H9 (cell line): ENCODE measurements around the gene EXOC3L4. TPM values are rescaled to one million over a fixed set of nuclear protein-coding genes. Genes with fewer than 3 reads are reported as not detected.

Experiments used
- DNase-seq: peaks from one replicate; pipeline ENCODE4 v3.0.0-alpha.2; 2017
- H2AFZ ChIP-seq: one replicate; pipeline ENCODE4 v1.6.1; 2013; ENCODE audit warnings: mild to moderate bottlenecking, low read length, control low read depth, moderate library complexity
- H2AK5ac ChIP-seq: 2 replicates; pipeline ENCODE4 v1.6.1; 2013; ENCODE audit warnings: low read length, control low read depth, mixed read lengths; ENCODE audit not compliant: insufficient read length
- H2BK120ac ChIP-seq: one replicate; pipeline ENCODE4 v1.6.1; 2013; ENCODE audit warnings: low read depth, mild to moderate bottlenecking, low read length, control low read depth, inconsistent platforms; ENCODE audit not compliant: poor library complexity, severe bottlenecking
- H2BK12ac ChIP-seq: 2 replicates; pipeline ENCODE4 v1.6.1; 2013; ENCODE audit warnings: low read length, control low read depth, mixed read lengths, low read depth; ENCODE audit not compliant: insufficient read length
- H2BK15ac ChIP-seq: 2 replicates; pipeline ENCODE4 v1.6.1; 2013; ENCODE audit warnings: low read depth, low read length, control low read depth
- H2BK20ac ChIP-seq: one replicate; pipeline ENCODE4 v1.6.1; 2013; ENCODE audit warnings: low read depth, mild to moderate bottlenecking, low read length, control low read depth, inconsistent platforms; ENCODE audit not compliant: poor library complexity, severe bottlenecking
- H2BK5ac ChIP-seq: 2 replicates; pipeline ENCODE4 v1.6.1; 2013; ENCODE audit warnings: low read length, control low read depth, mixed read lengths; ENCODE audit not compliant: insufficient read length
- H3K14ac ChIP-seq: 2 replicates; pipeline ENCODE4 v1.6.1; 2013; ENCODE audit warnings: low read length, control low read depth; ENCODE audit not compliant: insufficient read depth
- H3K18ac ChIP-seq: 2 replicates; pipeline ENCODE4 v1.6.1; 2013; ENCODE audit warnings: low read depth, mild to moderate bottlenecking, mixed read lengths, low read length, control low read depth; ENCODE audit not compliant: insufficient read length
- H3K23ac ChIP-seq: 2 replicates; pipeline ENCODE4 v1.6.1; 2013; ENCODE audit warnings: low read length, control low read depth, mixed read lengths, low read depth; ENCODE audit not compliant: insufficient read length
- H3K23me2 ChIP-seq: 2 replicates; pipeline ENCODE4 v1.6.1; 2013; ENCODE audit warnings: low read depth, mild to moderate bottlenecking, mixed read lengths, low read length, control low read depth; ENCODE audit not compliant: insufficient read length, poor library complexity, severe bottlenecking
- H3K27ac ChIP-seq: 2 replicates; pipeline ENCODE4 v1.5.1; 2013; ENCODE audit warnings: low read length, control low read depth, mixed read lengths, low read depth; ENCODE audit not compliant: insufficient read length
- H3K27me3 ChIP-seq: 2 replicates; pipeline ENCODE4 v1.6.1; 2013; ENCODE audit warnings: low read length, control low read depth, inconsistent platforms; ENCODE audit not compliant: insufficient read depth
- H3K4ac ChIP-seq: 2 replicates; pipeline ENCODE4 v1.6.1; 2013; ENCODE audit warnings: low read depth, mild to moderate bottlenecking, control low read depth, inconsistent platforms, low read length, moderate library complexity
- H3K4me1 ChIP-seq: 2 replicates; pipeline ENCODE4 v1.6.1; 2013; ENCODE audit warnings: low read length, control low read depth, inconsistent platforms; ENCODE audit not compliant: insufficient read depth
- H3K4me2 ChIP-seq: 2 replicates; pipeline ENCODE4 v1.6.1; 2013; ENCODE audit warnings: low read length, control low read depth, mixed read lengths; ENCODE audit not compliant: insufficient read length, insufficient read depth
- H3K56ac ChIP-seq: 2 replicates; pipeline ENCODE4 v1.6.1; 2013; ENCODE audit warnings: low read depth, mild to moderate bottlenecking, mixed read lengths, low read length, control low read depth; ENCODE audit not compliant: insufficient read length
- H3K79me1 ChIP-seq: 2 replicates; pipeline ENCODE4 v1.6.1; 2013; ENCODE audit warnings: low read depth, mild to moderate bottlenecking, moderate library complexity, low read length, control low read depth, inconsistent platforms; ENCODE audit not compliant: insufficient read depth, poor library complexity, severe bottlenecking
- H3K79me2 ChIP-seq: 2 replicates; pipeline ENCODE4 v1.6.1; 2013; ENCODE audit warnings: low read length, control low read depth, inconsistent platforms; ENCODE audit not compliant: insufficient read depth
- H3K9ac ChIP-seq: 2 replicates; pipeline ENCODE4 v1.6.1; 2013; ENCODE audit warnings: low read length, control low read depth, mixed read lengths; ENCODE audit not compliant: insufficient read length; ENCODE audit errors: extremely low read depth
- H3K9me3 ChIP-seq: one replicate; pipeline ENCODE4 v1.6.1; 2013; ENCODE audit warnings: low read depth, low read length, inconsistent platforms; ENCODE audit not compliant: control insufficient read depth
- H3T11ph ChIP-seq: one replicate; pipeline ENCODE4 v1.6.1; 2013; ENCODE audit warnings: mild to moderate bottlenecking, low read length, control low read depth, inconsistent platforms
- H4K20me1 ChIP-seq: one replicate; pipeline ENCODE4 v1.6.1; 2013; ENCODE audit not compliant: control insufficient read depth, insufficient read length, insufficient read depth
- H4K5ac ChIP-seq: 2 replicates; pipeline ENCODE4 v1.6.1; 2013; ENCODE audit warnings: low read depth, mild to moderate bottlenecking, mixed read lengths, low read length, control low read depth; ENCODE audit not compliant: insufficient read length
- H4K8ac ChIP-seq: replicated peaks from 2 replicates; pipeline ENCODE4 v1.6.1; 2013; ENCODE audit warnings: low read length, control low read depth, mixed read lengths, low read depth; ENCODE audit not compliant: insufficient read length
- H4K91ac ChIP-seq: 2 replicates; pipeline ENCODE4 v1.6.1; 2013; ENCODE audit warnings: low read depth, mild to moderate bottlenecking, moderate library complexity, mixed read lengths, low read length, control low read depth; ENCODE audit not compliant: insufficient read length
- H3K27ac Mint-ChIP-seq, 3 experiments: 2 replicates in 2 of 3; 3 replicates in 1 of 3; pipeline ENCODE4 v1.8.0; 2020 to 2021; ENCODE audit warnings: mixed read lengths in 3 of 3, mild to moderate bottlenecking in 1 of 3, moderate library complexity in 1 of 3
- H3K27me3 Mint-ChIP-seq: 2 replicates; pipeline ENCODE4 v1.8.0; 2021; ENCODE audit warnings: low read depth, mild to moderate bottlenecking, moderate library complexity, mixed read lengths
- H3K36me3 Mint-ChIP-seq, 3 experiments: 2 replicates in 2 of 3; 3 replicates in 1 of 3; pipeline ENCODE4 v1.8.0; 2020 to 2021; ENCODE audit warnings: low read depth in 3 of 3, mixed read lengths in 3 of 3; ENCODE audit not compliant: insufficient read depth in 1 of 3
- H3K4me1 Mint-ChIP-seq, 2 experiments: 2 replicates each; pipeline ENCODE4 v1.8.0; 2020; ENCODE audit warnings: mixed read lengths in 2 of 2
- H3K4me3 Mint-ChIP-seq, 2 experiments: 2 replicates in 1 of 2; 3 replicates in 1 of 2; pipeline ENCODE4 v1.8.0; 2020 to 2021; ENCODE audit warnings: mild to moderate bottlenecking in 2 of 2, mixed read lengths in 2 of 2, moderate library complexity in 1 of 2
- H3K9me3 Mint-ChIP-seq, 2 experiments: 2 replicates in 1 of 2; 3 replicates in 1 of 2; pipeline ENCODE4 v1.8.0; 2020; ENCODE audit warnings: mild to moderate bottlenecking in 2 of 2, mixed read lengths in 2 of 2, moderate library complexity in 1 of 2
- WGBS: extraction: QIAGEN DNeasy Blood & Tissue Kit; methylation state at CpG from one replicate; pipeline ENCODE4 v1.1.7; 2013; ENCODE audit warnings: missing lambda C conversion rate, low lambda C conversion rate, mixed read lengths; ENCODE audit not compliant: insufficient read length; ENCODE audit errors: extremely low coverage; 5-methylcytosine and 5-hydroxymethylcytosine counted together
- total RNA-seq: library from RNA; stranded (reverse); gene quantifications from 2 replicates; pipeline ENCODE4 v1.2.1, GENCODE V29; 2021
- TF ChIP-seq, protein P1 (sequence below): fragments of 200-600 bp; sonication (generic); conservative IDR thresholded peaks from 3 replicates; pipeline ENCODE4 v1.8.0; 2021; ENCODE audit warnings: antibody characterized with exemption, mild to moderate bottlenecking

The EXOC3L4 gene
- total RNA-seq, 1 experiment from 2014 or later: 0.42 TPM

DNA sequence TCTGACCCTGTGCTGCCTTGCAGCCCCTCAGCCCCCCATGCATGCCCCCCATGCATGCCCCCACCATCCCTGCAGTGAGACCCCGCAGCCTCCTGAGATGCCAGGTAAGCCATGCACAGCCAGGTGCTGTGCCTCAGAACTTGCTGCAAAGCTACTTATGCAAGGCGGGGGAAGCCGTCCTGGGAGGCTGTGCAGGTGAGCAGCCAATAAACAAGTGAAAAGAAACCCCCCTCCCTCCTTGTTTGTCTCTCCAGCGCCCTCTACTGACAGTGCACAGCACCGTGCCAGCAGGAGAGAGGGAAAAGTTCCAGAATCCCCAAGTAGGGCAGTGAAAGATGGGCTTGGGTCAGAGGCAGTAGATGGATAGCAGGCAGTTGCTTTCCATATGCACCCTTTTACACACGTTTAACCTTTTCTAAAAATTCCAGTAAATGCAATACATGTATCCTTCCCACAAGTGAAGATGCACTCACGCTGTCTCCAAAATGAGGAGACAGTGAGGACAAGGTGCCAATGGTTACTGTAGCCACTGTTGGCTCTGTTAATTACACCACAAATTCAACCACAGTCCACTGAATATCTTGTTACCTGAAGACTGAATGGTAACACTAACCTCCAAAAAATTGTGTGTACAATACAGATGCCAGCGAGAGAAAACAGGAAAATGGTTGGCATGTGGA lies 46.7 kb downstream of the EXOC3L4 start:
- Histone ChIP-seq H3K79me1 (no peaks in the 10 kb centered on the region), H2BK20ac (no peak overlapping the region), H3K27ac (no peak overlapping the region), H3K9ac (no peak overlapping the region), H3K23ac (no peak overlapping the region), H4K20me1 (no peaks in the 10 kb centered on the region), H2AFZ (no peak overlapping the region), H2BK12ac (no peak overlapping the region), H2BK5ac (no peak overlapping the region), H4K91ac (no peak overlapping the region), H3K56ac (no peak overlapping the region), H3K27me3 (no peaks in the 10 kb centered on the region), H3K18ac (no peak overlapping the region), H2AK5ac (no peak overlapping the region), H3K4me1 (no peaks in the 10 kb centered on the region; the same call in 1 of the 2 replicates), H3K14ac (no peak overlapping the region), H3T11ph (no peak overlapping the region), H3K4me2 (no peak overlapping the region), H4K5ac (no peak overlapping the region), H4K8ac (no peak overlapping the region), H2BK120ac (no peak overlapping the region), H3K9me3 (no peaks in the 10 kb centered on the region), H3K79me2 (no peaks in the 10 kb centered on the region), H2BK15ac (no peak overlapping the region), H3K23me2 (peaks cover 8% of the 10 kb centered on the region), H3K4ac (no peak overlapping the region)
- peak overlapping the region in 1 of 3 experiments; percentile 44; a peak in 1 of 7 replicates for H3K27ac Mint-ChIP-seq
- peak; percentile 86 for DNase-seq
- TF ChIP-seq, protein P1, sequence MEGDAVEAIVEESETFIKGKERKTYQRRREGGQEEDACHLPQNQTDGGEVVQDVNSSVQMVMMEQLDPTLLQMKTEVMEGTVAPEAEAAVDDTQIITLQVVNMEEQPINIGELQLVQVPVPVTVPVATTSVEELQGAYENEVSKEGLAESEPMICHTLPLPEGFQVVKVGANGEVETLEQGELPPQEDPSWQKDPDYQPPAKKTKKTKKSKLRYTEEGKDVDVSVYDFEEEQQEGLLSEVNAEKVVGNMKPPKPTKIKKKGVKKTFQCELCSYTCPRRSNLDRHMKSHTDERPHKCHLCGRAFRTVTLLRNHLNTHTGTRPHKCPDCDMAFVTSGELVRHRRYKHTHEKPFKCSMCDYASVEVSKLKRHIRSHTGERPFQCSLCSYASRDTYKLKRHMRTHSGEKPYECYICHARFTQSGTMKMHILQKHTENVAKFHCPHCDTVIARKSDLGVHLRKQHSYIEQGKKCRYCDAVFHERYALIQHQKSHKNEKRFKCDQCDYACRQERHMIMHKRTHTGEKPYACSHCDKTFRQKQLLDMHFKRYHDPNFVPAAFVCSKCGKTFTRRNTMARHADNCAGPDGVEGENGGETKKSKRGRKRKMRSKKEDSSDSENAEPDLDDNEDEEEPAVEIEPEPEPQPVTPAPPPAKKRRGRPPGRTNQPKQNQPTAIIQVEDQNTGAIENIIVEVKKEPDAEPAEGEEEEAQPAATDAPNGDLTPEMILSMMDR: peak; percentile 90
- no CpG with 5 or more reads among the region's 8 CpGs for WGBS
- H3K9me3 Mint-ChIP-seq: no peaks in the 10 kb centered on the region; a peak in 2 of 5 replicates
- H3K4me1 Mint-ChIP-seq: peaks cover 28 to 41% of the 10 kb centered on the region in 2 experiments
- H3K4me3 Mint-ChIP-seq: no peak overlapping the region
- peaks cover 0 to 6% (median 0%) of the 10 kb centered on the region in 3 experiments; a peak in 3 of 7 replicates for H3K36me3 Mint-ChIP-seq
- H3K27me3 Mint-ChIP-seq: peaks cover 13% of the 10 kb centered on the region
